Immature natural killer cell (primary cell): ENCODE results near the gene RABGGTA. TPM values are rescaled to one million over a fixed set of nuclear protein-coding genes. Genes with fewer than 3 reads are reported as not detected.
"Not testable (repeated sequence)": the region's sequence is repeated elsewhere in the genome, so short reads cannot be mapped to it uniquely, and the experiment has no call there.

Experiments used
- DNase-seq, 3 donors: peaks; one replicate each; pipeline ENCODE4 v3.0.0; 2022; ENCODE audit warnings: mixed read lengths in 1 of 3
- H3K27ac Mint-ChIP-seq, 6 donors: one replicate each; pipeline ENCODE4 v1.8.0; 2020; ENCODE audit warnings: mixed read lengths in 6 of 6, mild to moderate bottlenecking in 5 of 6, inconsistent platforms in 4 of 6, moderate library complexity in 3 of 6
- H3K27me3 Mint-ChIP-seq, 3 donors: one replicate each; pipeline ENCODE4 v1.8.0; 2020 to 2021; ENCODE audit warnings: low read depth in 3 of 3, mild to moderate bottlenecking in 3 of 3, mixed read lengths in 3 of 3, moderate library complexity in 3 of 3, inconsistent platforms in 1 of 3
- H3K36me3 Mint-ChIP-seq, 3 donors: one replicate each; pipeline ENCODE4 v1.8.0; 2020; ENCODE audit warnings: mixed read lengths in 3 of 3, inconsistent platforms in 2 of 3, mild to moderate bottlenecking in 2 of 3
- H3K4me1 Mint-ChIP-seq, 2 donors: one replicate each; pipeline ENCODE4 v1.8.0; 2020; ENCODE audit warnings: inconsistent platforms in 2 of 2, mild to moderate bottlenecking in 2 of 2, mixed read lengths in 2 of 2, moderate library complexity in 1 of 2
- H3K4me3 Mint-ChIP-seq, 5 donors: one replicate each; pipeline ENCODE4 v1.8.0; 2020; ENCODE audit warnings: mild to moderate bottlenecking in 5 of 5, mixed read lengths in 5 of 5, inconsistent platforms in 3 of 5, moderate library complexity in 3 of 5
- H3K9me3 Mint-ChIP-seq, 6 donors: one replicate each; pipeline ENCODE4 v1.8.0; 2020; ENCODE audit warnings: mild to moderate bottlenecking in 6 of 6, mixed read lengths in 6 of 6, inconsistent platforms in 4 of 6, moderate library complexity in 3 of 6
- polyA plus RNA-seq, 3 donors: library from polyadenylated mRNA; unstranded; fragments of 300-500 nt; fragmentation: Illumina TruSeq; gene quantifications; one replicate each; pipeline ENCODE4 v1.2.3, GENCODE V29; 2021

RABGGTA gene
- polyA plus RNA-seq, 3 donors from 2014 or later, result 23.3 to 52.0 (median 38.6) TPM

DNA sequence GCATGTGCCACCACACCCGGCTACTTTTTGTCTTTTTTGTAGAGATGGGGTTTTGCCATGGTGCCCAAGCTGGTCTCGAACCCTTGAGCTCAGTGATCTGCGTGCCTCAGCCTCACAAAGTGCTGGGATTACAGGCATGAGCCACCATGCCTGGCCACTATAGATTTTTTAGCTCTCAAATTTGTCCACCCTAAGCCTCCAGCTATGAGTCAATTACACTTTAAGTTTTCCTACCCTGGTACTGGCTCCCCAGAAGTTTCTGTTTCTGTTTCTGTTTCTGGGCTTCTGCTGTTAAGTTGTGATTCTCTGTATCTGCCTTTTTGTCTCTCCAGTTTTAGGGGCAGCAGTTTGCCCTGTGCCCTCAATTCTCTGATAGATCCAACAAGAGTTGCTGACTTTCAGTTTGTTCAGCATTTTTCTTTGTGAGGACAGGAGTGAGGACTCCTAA lies 24.6 kb downstream of the RABGGTA start:
- H3K36me3 Mint-ChIP-seq, result peaks cover 4 to 8% (median 5%) of the 10 kb centered on the region in 3 donors
- peak overlapping the region; percentile 58 to 85 (median 79) for H3K4me3 Mint-ChIP-seq
- no peaks in the 10 kb centered on the region for H3K9me3 Mint-ChIP-seq
- peak overlapping the region; percentile 91 to 99 (median 95) for H3K27ac Mint-ChIP-seq
- H3K27me3 Mint-ChIP-seq, result peaks cover 5 to 16% (median 15%) of the 10 kb centered on the region in 3 donors
- DNase-seq, result peak; percentile 52 to 67 (median 59)
- H3K4me1 Mint-ChIP-seq, result peaks cover 39 to 47% of the 10 kb centered on the region in 2 donors

DNA sequence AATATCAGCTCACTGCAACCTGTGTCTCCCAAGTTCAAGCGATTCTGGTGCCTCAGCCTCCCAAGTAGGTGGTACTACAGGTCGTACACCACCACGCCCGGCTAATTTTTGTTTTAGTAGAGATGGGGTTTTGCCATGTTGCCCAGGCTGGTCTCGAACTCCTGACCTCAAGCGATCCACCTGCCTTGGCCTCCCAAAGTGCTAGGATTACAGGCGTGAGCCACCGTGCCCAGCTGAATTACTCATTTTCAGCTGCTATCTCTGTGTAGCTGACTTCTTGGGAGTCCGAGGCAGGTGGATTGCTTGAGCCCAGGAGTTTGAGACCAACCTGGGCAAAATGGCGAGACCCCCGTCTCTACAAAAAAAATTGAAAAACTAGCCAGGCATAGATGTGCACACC lies 26.0 kb downstream of the RABGGTA start:
- H3K4me3 Mint-ChIP-seq, H3K36me3 Mint-ChIP-seq, DNase-seq, H3K9me3 Mint-ChIP-seq: not testable (repeated sequence)
- peak overlapping the region; percentile 45 to 93 (median 88) for H3K27ac Mint-ChIP-seq
- peaks cover 6 to 20% (median 20%) of the 10 kb centered on the region in 3 donors for H3K27me3 Mint-ChIP-seq
- peaks cover 50 to 61% of the 10 kb centered on the region in 2 donors for H3K4me1 Mint-ChIP-seq

- H3K4me3 Mint-ChIP-seq, result peak overlapping the region; percentile 88 to 99 (median 98)
- peaks cover 6 to 22% (median 20%) of the 10 kb centered on the region in 3 donors for H3K27me3 Mint-ChIP-seq
- DNase-seq, result no peak
- peaks cover 0 to 15% (median 9%) of the 10 kb centered on the region in 3 donors for H3K36me3 Mint-ChIP-seq
- H3K4me1 Mint-ChIP-seq, result peaks cover 70 to 81% of the 10 kb centered on the region in 2 donors
- H3K27ac Mint-ChIP-seq, result peak overlapping the region; percentile 97 to 99 (median 99)
- no peaks in the 10 kb centered on the region for H3K9me3 Mint-ChIP-seq
Measured at GRCh38 chr14:24243336-24243836, 28.0 kb downstream of the RABGGTA start.

DNA sequence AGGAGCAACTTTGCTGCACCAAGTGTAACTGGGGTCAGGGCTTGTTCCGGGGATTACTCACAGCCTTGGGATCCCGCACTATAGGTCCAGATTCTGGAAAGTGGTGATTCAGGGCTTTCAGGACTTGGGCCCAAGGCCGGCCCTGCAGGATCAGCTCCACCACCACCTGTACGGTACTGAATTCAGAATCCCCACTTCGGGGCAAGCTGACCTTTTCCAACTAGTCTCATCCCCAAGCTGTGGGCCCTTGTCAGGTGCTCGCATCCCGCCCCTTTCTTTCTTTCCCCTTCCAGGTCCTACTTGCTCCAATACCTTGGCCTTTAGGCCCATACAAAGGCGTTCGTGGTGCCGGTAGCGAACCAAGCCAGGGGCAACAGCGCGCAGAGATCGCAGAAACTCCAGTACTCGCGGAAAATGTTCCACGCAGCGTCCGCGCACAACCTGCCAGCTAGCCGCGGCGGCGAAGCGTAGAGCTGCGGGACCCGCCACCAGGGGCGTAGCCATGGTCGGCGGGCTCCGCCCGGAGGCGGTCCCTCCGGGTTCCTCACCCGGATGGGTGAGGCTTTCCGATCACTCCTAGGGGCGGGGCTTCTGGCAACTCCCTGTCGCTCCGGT lies 29.5 kb downstream of the RABGGTA start:
- Mint-ChIP-seq H3K4me1 (peaks cover 67 to 83% of the 10 kb centered on the region in 2 donors), H3K27me3 (peaks cover 6 to 21% (median 16%) of the 10 kb centered on the region in 3 donors), H3K4me3 (peak overlapping the region; percentile 88 to 99 (median 98)), H3K36me3 (peaks cover 0 to 30% (median 24%) of the 10 kb centered on the region in 3 donors), H3K27ac (peak overlapping the region; percentile 97 to 99 (median 99)), H3K9me3 (no peaks in the 10 kb centered on the region)
- peak; percentile 95 to 97 (median 96) for DNase-seq

DNA sequence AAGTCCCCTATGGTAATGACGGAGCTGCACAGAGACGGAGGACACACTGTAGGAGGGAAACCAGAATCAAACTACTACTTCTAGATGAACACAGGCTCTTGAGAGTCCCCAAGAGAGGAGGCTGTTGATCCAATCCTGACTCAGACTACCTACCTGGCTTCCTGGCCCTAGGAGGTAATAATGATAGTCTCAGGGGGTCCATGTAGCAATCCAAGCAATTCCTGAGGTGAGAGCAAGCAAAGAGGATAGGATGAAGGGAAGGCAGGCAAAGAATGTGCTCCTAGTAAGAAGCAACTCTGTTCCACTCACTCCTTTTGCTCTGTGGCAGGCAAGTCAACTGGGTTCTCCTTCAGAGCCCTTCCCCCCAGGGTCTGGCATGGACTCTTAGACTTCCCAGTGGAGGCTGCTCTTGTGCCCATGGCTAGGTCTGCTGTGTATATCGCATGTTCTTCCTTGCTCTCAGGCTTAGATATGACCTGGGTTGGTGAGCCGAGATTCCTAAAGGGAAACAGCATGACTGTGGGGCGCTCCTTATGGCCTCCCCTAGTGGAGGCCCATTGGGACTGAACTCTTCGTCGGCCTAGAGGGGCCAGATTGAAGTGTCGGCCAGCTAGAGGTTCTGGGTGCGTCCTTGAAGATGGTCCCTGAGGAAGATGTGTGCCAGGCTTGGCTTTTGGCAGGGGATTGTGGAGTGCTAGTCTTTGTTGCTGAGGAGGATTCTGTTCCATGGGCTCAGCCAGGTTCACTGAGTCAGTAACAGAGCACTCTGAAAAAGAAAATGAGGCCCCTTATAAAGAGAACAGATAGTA lies 31.1 kb downstream of the RABGGTA start:
- Mint-ChIP-seq H3K36me3 (peaks cover 0 to 40% (median 26%) of the 10 kb centered on the region in 3 donors), H3K27ac (peak overlapping the region; percentile 56 to 99 (median 87)), H3K4me1 (peaks cover 68 to 88% of the 10 kb centered on the region in 2 donors), H3K9me3 (no peaks in the 10 kb centered on the region), H3K4me3 (peak overlapping the region; percentile 59 to 98 (median 95)), H3K27me3 (peaks cover 6 to 22% (median 16%) of the 10 kb centered on the region in 3 donors)
- no peak for DNase-seq

DNA sequence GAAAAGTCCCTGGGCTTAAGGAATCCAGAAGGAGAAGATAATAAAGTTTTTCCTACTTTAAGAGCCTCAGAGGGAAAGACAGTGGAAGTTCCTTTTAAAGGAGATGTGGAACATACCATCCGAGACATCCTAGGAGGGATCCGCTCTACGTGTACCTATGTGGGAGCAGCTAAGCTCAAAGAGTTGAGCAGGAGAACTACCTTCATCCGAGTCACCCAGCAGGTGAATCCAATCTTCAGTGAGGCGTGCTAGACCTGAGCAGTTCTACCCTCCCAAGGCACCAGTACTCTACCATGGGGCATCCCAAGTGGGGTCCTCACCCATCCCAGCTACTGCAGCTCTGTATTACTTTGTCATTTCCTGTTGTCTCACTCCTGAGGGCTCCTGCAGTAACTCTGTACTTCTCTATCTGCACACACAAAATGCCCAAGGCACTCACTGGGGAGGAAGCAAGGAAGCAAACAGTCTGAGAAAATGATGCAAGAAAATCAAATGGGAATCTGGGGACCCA lies 32.8 kb downstream of the RABGGTA start:
- Mint-ChIP-seq H3K27ac (peak overlapping the region; percentile 56 to 97 (median 77)), H3K9me3 (no peaks in the 10 kb centered on the region), H3K4me3 (no peak overlapping the region), H3K4me1 (peaks cover 69 to 93% of the 10 kb centered on the region in 2 donors), H3K36me3 (peaks cover 0 to 40% (median 26%) of the 10 kb centered on the region in 3 donors), H3K27me3 (peaks cover 6 to 26% (median 12%) of the 10 kb centered on the region in 3 donors)
- DNase-seq, result no peak

- no peaks in the 10 kb centered on the region for H3K9me3 Mint-ChIP-seq
- H3K27me3 Mint-ChIP-seq, result peaks cover 6 to 25% (median 10%) of the 10 kb centered on the region in 3 donors
- peaks cover 0 to 40% (median 26%) of the 10 kb centered on the region in 3 donors for H3K36me3 Mint-ChIP-seq
- no peak for DNase-seq
- H3K27ac Mint-ChIP-seq, result peak overlapping the region; percentile 58 to 97 (median 74)
- H3K4me3 Mint-ChIP-seq, result no peak overlapping the region
- H3K4me1 Mint-ChIP-seq, result peaks cover 69 to 93% of the 10 kb centered on the region in 2 donors
Measured at GRCh38 chr14:24238123-24238522, 33.3 kb downstream of the RABGGTA start.

DNA sequence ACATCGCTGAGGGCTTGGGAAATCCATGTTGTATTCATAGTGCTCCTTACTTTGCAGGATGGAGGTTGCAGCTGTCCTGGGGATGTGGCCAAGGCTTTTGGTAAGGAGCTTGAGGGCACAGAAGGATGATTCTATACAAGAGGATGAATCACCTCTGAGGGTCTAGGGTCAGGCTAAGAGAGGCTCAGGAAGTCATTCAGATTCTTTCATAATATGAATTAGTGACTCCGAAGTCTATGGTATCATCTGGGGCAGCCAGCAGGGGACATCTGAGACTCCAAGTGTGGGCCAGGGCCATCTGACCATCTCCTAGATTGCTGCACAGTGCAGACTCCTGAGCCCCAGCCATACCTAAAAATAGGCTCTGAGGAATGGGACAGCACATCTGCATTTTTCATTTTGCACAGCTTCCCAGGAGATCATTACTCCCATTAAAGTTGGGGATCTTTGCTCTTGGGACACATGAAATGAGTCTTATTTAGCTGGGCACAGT lies 33.9 kb downstream of the RABGGTA start:
- H3K4me1 Mint-ChIP-seq, result peaks cover 69 to 92% of the 10 kb centered on the region in 2 donors
- H3K27ac Mint-ChIP-seq, result peak overlapping the region; percentile 18 to 97 (median 73)
- H3K4me3 Mint-ChIP-seq, result no peak overlapping the region
- no peak for DNase-seq
- no peaks in the 10 kb centered on the region for H3K9me3 Mint-ChIP-seq
- peaks cover 4 to 21% (median 7%) of the 10 kb centered on the region in 3 donors for H3K27me3 Mint-ChIP-seq
- peaks cover 0 to 40% (median 26%) of the 10 kb centered on the region in 3 donors for H3K36me3 Mint-ChIP-seq

- Mint-ChIP-seq H3K4me1 (peaks cover 67 to 91% of the 10 kb centered on the region in 2 donors), H3K36me3 (peaks cover 0 to 40% (median 27%) of the 10 kb centered on the region in 3 donors)
- no peak for DNase-seq
Measured at GRCh38 chr14:24236689-24237462, 34.5 kb downstream of the RABGGTA start.

GRCh38 chr14:24235804-24236688 lies 35.4 kb downstream of the RABGGTA start:
- H3K36me3 Mint-ChIP-seq, result peaks cover 0 to 39% (median 27%) of the 10 kb centered on the region in 3 donors
- no peak for DNase-seq
- H3K27me3 Mint-ChIP-seq, result peaks cover 2 to 15% (median 2%) of the 10 kb centered on the region in 3 donors
- no peaks in the 10 kb centered on the region for H3K9me3 Mint-ChIP-seq
- peaks cover 69 to 90% of the 10 kb centered on the region in 2 donors for H3K4me1 Mint-ChIP-seq
- no peak overlapping the region for H3K4me3 Mint-ChIP-seq
- peak overlapping the region; percentile 38 to 83 (median 48) for H3K27ac Mint-ChIP-seq

More at GRCh38 chr14:24236689-24237462, 34.5 kb downstream of the RABGGTA start:
- H3K27ac Mint-ChIP-seq, result peak overlapping the region; percentile 18 to 97 (median 73)
- H3K9me3 Mint-ChIP-seq, result no peaks in the 10 kb centered on the region
- H3K27me3 Mint-ChIP-seq, result peaks cover 2 to 17% (median 4%) of the 10 kb centered on the region in 3 donors
- no peak overlapping the region for H3K4me3 Mint-ChIP-seq

DNA sequence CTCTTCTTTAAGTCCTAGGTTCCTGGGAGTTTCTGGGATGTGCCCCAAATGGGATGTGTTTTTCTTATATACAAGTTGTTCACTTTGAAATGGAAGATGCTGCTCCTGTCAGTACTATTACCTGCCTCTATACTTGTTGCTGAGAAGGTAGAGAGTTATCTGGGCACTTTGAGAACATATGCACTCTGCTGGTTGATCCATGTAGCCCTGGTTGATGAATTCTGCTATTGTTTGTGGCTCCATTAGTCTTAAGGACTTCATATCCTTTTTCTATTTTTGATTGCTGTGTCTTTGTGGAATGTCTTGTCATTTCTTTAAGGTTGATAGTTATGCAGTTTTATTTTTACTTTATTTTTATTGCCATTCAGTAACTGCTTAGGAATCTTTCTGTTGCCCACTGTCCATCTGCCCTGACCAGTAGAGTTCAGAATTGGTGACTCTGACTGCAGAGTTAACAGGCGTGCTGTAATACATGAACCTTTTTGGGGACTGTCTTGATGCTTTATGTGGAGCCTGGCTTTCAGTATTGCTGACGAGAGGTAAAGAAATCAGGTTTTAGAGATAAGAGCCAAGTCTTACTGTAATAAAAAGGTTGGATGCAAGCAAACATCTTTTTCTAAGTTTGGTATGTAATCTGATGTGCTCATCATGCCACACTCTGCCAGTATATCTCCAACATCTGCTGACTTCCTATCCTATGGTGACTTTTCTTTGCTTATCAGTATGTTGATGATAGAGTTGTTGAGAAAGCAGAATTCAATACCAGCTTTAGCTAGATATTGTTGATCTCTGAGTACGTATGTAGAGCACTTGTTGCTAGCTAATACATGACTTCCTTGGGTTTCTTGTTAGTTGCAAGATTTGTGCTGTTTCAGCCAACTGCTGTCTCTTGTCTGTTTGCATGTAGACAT lies 37.0 kb downstream of the RABGGTA start:
- no peaks in the 10 kb centered on the region for H3K9me3 Mint-ChIP-seq
- H3K4me3 Mint-ChIP-seq, result peak overlapping the region; percentile 11 to 99 (median 98)
- H3K4me1 Mint-ChIP-seq, result peaks cover 56 to 76% of the 10 kb centered on the region in 2 donors
- peaks cover 0 to 12% (median 0%) of the 10 kb centered on the region in 3 donors for H3K27me3 Mint-ChIP-seq
- no peak for DNase-seq
- H3K36me3 Mint-ChIP-seq, result peaks cover 0 to 29% (median 27%) of the 10 kb centered on the region in 3 donors
- H3K27ac Mint-ChIP-seq, result peak overlapping the region; percentile 22 to 94 (median 64)
